ENCODE results near the gene IMPDH1. TPM values are rescaled to one million over a fixed set of nuclear protein-coding genes. Genes with fewer than 3 reads are reported as not detected.
A peak's percentile ranks its signal among the peaks of the same experiment; 100 is the strongest.

Gene IMPDH1
- total RNA-seq, 1 experiment from 2014 or later: 57.1 TPM

GRCh38 chr7:128388145-128388485, 21.7 kb downstream of the IMPDH1 start:
- no TSS peak for BruUV-seq (replicated peaks)
- Mint-ChIP-seq H3K9me3 (ENCODE audit: low read depth, unreplicated experiment) (no peaks in the 10 kb centered on the region), H3K27ac (ENCODE audit: unreplicated experiment) (no peak overlapping the region), H3K4me1 (ENCODE audit: low read depth, unreplicated experiment) (no peaks in the 10 kb centered on the region), H3K4me3 (ENCODE audit: low read depth, unreplicated experiment) (no peak overlapping the region), H3K27me3 (ENCODE audit: unreplicated experiment) (peaks cover 28% of the 10 kb centered on the region), H3K36me3 (ENCODE audit: insufficient read depth, unreplicated experiment) (no peaks in the 10 kb centered on the region)
- CTCF ChIA-PET: interaction anchor here (0.6 to 2.7 kb wide), 5 partner anchors 10 to 47 kb away, joined by 3 to 60 read pairs (median 4); partner anchors contain the start of gene RBM28
- no peak for DNase-seq
- TF ChIP-seq, protein P1, sequence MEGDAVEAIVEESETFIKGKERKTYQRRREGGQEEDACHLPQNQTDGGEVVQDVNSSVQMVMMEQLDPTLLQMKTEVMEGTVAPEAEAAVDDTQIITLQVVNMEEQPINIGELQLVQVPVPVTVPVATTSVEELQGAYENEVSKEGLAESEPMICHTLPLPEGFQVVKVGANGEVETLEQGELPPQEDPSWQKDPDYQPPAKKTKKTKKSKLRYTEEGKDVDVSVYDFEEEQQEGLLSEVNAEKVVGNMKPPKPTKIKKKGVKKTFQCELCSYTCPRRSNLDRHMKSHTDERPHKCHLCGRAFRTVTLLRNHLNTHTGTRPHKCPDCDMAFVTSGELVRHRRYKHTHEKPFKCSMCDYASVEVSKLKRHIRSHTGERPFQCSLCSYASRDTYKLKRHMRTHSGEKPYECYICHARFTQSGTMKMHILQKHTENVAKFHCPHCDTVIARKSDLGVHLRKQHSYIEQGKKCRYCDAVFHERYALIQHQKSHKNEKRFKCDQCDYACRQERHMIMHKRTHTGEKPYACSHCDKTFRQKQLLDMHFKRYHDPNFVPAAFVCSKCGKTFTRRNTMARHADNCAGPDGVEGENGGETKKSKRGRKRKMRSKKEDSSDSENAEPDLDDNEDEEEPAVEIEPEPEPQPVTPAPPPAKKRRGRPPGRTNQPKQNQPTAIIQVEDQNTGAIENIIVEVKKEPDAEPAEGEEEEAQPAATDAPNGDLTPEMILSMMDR (IDR thresholded peaks at IDR 0.05; ENCODE audit: unreplicated experiment): no peak
- intact Hi-C loops (cut with micrococcal nuclease; ENCODE audit: unreplicated experiment): no loop called here

GRCh38 chr7:128387216-128388144, 22.3 kb downstream of the IMPDH1 start:
- Mint-ChIP-seq H3K36me3 (ENCODE audit: insufficient read depth, unreplicated experiment) (no peaks in the 10 kb centered on the region), H3K4me3 (ENCODE audit: low read depth, unreplicated experiment) (no peak overlapping the region), H3K4me1 (ENCODE audit: low read depth, unreplicated experiment) (no peaks in the 10 kb centered on the region), H3K9me3 (ENCODE audit: low read depth, unreplicated experiment) (no peaks in the 10 kb centered on the region), H3K27me3 (ENCODE audit: unreplicated experiment) (peaks cover 28% of the 10 kb centered on the region), H3K27ac (ENCODE audit: unreplicated experiment) (no peak overlapping the region)
- DNase-seq: peak; percentile 80
- CTCF ChIA-PET: interaction anchor here (0.6 to 2.7 kb wide), 5 partner anchors 10 to 48 kb away, joined by 3 to 60 read pairs (median 4); partner anchors contain the start of gene RBM28
- intact Hi-C loops (cut with micrococcal nuclease; ENCODE audit: unreplicated experiment): loop anchor here (1.0 kb wide), 1 partner anchor 40 kb away; no protein-coding TSS in a partner anchor
- BruUV-seq (replicated peaks): no TSS peak
- TF ChIP-seq, protein P1 (IDR thresholded peaks at IDR 0.05; ENCODE audit: unreplicated experiment): peak; percentile 78

DNA sequence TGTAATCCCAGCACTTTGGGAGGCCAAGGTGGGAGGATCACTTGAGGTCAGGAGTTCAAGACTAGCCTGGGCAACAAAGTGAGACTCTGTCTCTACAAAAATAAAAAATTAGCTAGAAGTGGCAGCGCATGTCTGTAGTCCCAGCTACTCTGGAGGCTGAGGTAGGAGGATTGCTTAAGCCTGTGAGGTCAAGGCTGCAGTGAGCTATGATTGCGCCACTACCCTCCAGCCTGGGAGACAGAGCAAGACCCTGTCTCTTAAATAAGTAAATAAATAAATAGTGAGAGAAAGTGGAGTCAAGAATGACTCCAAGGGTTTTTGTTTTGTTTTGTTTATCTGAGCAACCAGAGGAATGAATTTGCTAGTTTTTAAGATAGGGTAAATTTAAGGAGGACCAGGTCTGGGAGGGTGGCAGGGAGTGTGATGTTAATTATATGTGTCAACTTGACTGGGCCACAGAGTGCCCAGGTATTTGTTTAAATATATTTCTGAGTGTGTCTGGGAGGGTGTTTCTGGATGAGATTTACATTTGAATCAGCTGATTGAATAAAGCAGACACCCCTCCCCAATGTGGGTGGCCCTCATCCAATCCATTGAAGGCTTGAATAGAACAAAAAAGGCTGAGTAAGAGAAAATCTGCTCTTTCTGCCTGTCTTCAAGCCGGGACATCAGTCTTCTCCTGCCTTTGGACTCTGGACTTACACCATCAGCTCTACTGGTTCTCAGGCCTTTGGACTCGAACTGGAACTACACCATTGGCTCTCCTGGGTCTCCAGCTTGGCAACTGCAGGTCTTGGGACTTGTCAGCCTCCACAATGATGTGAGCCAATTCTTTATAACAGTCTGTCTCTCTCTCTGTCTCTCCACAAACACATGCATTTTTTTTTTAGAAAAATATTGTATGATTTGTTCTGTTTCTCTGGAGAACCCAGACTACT, 23.5 kb downstream of the IMPDH1 start:
- intact Hi-C loops (cut with micrococcal nuclease; ENCODE audit: unreplicated experiment): no loop called here
- no peaks in the 10 kb centered on the region for H3K9me3 Mint-ChIP-seq (ENCODE audit: low read depth, unreplicated experiment)
- H3K36me3 Mint-ChIP-seq (ENCODE audit: insufficient read depth, unreplicated experiment): no peaks in the 10 kb centered on the region
- DNase-seq: no peak
- H3K27me3 Mint-ChIP-seq (ENCODE audit: unreplicated experiment): peaks cover 28% of the 10 kb centered on the region
- CTCF ChIA-PET: interaction anchor here (2.7 kb wide), 1 partner anchor 38 kb away, joined by 60 read pairs; no protein-coding TSS in a partner anchor
- no TSS peak for BruUV-seq (replicated peaks)
- TF ChIP-seq, protein P1 (IDR thresholded peaks at IDR 0.05; ENCODE audit: unreplicated experiment): no peak
- no peak overlapping the region for H3K27ac Mint-ChIP-seq (ENCODE audit: unreplicated experiment)
- H3K4me1 Mint-ChIP-seq (ENCODE audit: low read depth, unreplicated experiment): no peaks in the 10 kb centered on the region
- H3K4me3 Mint-ChIP-seq (ENCODE audit: low read depth, unreplicated experiment): no peak overlapping the region

DNA sequence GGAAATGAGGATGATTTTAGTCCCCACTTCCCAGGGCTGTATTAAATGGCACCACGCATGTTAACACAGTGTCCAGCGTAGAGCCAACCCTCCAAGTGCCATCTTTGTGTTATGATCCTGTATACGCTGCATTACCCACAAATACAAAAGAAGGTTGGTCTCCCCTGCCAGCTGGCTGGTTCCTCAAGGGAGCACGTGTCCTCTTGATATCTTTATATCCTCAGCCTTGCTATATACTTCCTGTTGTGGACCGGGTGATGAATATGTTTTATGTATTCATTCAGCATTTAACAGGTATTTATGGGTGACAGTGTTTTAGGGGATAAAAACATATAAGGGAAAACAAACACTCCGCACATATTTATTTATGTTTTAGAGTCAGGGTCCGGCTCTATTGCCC, 25.1 kb downstream of the IMPDH1 start:
- Mint-ChIP-seq H3K27ac (ENCODE audit: unreplicated experiment) (no peak overlapping the region), H3K36me3 (ENCODE audit: insufficient read depth, unreplicated experiment) (no peaks in the 10 kb centered on the region), H3K27me3 (ENCODE audit: unreplicated experiment) (peaks cover 28% of the 10 kb centered on the region), H3K4me3 (ENCODE audit: low read depth, unreplicated experiment) (no peak overlapping the region), H3K9me3 (ENCODE audit: low read depth, unreplicated experiment) (no peaks in the 10 kb centered on the region), H3K4me1 (ENCODE audit: low read depth, unreplicated experiment) (no peaks in the 10 kb centered on the region)
- TF ChIP-seq, protein P1 (IDR thresholded peaks at IDR 0.05; ENCODE audit: unreplicated experiment): no peak
- no TSS peak for BruUV-seq (replicated peaks)
- DNase-seq: no peak
- CTCF ChIA-PET: interaction anchor here (2.5 kb wide), 1 partner anchor 37 kb away, joined by 7 read pairs; no protein-coding TSS in a partner anchor
- intact Hi-C loops (cut with micrococcal nuclease; ENCODE audit: unreplicated experiment): no loop called here
